HG03354 (cell line): ENCODE data around the gene CRYZL1.
"Not testable (repeated sequence)": the region's sequence is repeated elsewhere in the genome, so short reads cannot be mapped to it uniquely, and the experiment has no call there.

ENCODE experiments used
- ATAC-seq: cut with Tn5 transposase; IDR thresholded peaks from one replicate; pipeline ENCODE4 v1.9.1; 2021; ENCODE audit warnings: mild to moderate bottlenecking; ENCODE audit not compliant: unreplicated experiment, poor library complexity, severe bottlenecking

CRYZL1 gene

DNA sequence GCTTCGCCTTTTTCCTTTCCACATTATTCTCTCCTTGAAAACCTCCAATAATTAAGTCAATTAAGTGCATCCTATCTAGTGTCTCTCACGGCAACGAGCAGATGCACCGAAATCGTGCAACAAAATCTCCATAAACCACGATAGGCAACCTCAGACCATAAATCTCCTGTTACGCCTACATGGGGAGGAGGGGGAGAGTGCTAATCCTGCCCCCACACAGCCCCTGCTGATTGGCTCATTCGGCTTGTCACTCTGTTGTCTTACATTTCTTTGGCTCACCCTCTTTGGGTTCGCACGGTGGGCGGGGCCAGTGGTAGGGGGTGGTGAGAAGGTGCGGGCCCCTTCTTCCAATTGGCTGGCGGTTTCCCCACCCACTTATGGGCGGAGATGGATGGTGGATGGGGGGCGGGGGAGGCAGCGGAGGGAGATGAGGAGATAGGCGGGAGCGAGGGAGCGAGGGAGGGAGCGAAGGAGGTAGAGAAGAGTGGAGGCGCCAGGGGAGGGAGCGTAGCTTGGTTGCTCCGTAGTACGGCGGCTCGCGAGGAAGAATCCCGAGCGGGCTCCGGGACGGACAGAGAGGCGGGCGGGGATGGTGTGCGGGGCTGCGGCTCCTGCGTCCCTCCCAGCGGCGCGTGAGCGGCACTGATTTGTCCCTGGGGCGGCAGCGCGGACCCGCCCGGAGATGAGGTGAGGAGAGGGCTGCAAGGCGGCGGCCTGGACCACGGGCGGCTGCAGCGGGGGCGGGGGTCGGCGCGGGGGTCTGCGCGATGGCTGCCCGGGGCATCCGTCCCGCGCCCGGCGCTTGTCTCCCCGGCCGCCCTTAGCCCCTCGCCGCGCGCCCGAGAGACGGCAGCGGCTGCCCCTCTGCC, 720 bp upstream of the CRYZL1 start, which contains the start of gene ITSN1:
TSS of gene ITSN1 (plus strand) at position 475 of the 869 bp plus-strand sequence. CDS start 76,328 bp downstream, outside the sequence.
- peak; percentile 88 for ATAC-seq

DNA sequence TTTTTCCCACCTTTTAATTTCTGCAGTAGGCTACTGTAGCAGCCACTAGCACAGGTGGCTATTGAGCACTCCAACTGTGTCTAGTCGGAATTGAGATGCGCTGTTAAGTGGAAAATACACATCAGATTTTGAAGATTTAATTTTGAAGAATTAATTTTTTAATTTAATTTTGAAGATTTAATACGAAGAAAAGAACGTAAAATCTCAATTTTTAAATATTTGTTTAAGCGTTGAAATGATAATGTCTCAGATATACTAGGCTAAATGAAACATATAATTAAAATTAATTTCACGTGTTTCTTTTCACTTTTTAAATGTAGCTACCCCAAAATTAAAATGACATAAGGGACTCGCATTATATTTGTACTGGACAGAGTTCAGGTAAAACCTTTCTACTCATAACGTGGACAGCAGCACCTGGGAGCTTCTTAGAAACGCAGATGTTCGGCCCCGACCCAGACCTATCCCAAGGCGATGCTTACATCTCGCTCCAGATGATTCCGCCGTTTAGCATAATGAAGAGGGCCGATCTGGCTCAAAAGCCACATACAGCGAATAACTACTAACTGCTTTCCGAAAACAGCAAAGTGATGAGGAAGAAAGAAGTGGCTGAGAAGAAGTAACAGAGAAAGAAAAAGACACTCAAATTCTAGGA, 717 bp downstream of the CRYZL1 start:
- ATAC-seq = no peak

DNA sequence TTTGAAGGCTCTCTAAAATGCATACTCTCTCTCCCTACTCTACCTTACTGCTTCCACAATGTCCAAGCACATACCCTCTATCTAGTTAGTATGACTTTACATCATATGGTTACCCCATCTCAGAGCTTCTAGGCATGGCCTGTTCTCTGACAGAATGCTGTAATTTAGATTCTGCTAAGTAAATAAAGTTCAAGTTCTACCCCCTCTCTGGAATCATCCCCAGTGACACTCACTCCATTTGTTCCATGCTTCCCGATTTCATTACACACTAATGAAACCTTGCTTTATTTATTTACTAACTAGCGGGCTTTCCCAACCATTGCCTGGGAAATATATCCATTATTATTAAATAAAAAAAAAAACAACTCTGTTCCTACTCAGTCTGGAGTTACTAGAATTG, 7.3 kb downstream of the CRYZL1 start:
- ATAC-seq = no peak

DNA sequence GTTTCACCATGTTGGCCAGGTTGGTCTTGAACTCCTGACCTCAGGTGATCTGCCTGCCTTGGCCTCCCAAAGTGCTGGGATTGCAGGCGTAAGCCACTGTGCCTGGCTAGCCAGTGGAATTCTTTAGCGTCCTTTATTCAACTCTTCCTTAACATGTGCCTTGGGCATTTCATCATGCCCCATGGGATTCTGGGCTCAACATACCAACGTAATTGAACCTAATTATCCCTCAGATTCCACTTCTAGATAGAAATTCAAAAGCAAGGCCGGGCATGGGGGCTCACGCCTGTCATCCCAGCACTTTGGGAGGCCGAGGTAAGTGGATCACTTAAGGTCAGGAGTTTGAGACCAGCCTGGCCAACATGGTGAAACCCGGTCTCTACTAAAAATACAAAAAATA, 15.4 kb downstream of the CRYZL1 start:
- not testable (repeated sequence) for ATAC-seq

DNA sequence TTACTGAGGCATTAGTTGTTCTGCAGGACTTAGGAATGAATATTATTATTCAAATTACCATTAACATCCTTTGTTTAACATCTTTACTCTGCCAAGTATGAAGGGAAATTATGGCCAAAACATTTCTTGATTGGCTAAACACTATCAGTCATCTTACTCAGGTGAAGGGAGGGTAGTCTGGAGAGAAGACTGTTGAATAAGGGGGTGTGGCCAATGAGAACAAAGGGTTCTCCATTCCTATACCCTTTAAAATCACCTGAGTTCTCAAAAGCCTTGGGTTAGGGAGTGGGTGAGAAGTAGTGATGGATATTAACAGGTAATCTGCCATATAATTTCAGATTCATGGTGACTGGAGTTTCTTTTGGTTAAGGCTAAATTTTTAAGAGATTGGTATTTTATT, 19.3 kb downstream of the CRYZL1 start:
- ATAC-seq = no peak

DNA sequence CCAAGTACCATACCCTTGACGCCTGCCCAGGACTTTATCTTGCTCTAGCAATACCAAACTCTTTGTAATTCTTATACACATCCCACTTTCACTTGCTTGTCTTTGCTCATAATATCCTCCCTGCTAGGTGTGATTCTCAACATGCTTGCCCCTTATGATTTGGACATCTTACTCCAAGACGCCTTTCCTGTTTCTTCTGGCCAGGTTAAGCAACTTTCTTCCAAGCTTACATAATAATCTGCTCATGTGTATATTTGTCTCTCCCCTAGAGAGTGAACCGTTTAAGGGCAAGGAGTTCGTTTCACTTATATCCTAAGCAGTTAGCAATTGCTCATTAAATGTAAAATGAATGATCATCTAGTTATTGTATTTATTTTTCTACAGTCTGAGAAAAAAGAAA, 21.8 kb downstream of the CRYZL1 start:
- no peak for ATAC-seq

DNA sequence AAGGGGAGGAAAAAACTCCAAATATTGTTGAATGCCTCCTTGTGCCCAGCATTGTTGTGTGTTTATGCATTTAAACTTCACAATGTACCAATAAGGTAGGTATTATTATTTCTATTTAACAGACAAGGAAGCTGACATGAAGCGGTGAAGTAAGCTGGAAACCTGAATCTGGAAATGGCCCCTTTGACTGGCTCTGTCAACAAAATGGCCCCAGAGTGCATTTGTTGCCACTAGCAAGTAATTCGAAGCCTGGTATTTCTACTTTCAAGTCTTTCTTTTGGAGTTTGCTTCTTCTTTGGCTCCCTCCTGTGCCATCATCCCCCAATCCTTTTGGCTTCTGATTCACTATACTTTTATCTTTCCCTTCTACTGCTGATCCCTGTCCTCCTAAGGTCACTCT, 23.1 kb downstream of the CRYZL1 start:
- no peak for ATAC-seq

DNA sequence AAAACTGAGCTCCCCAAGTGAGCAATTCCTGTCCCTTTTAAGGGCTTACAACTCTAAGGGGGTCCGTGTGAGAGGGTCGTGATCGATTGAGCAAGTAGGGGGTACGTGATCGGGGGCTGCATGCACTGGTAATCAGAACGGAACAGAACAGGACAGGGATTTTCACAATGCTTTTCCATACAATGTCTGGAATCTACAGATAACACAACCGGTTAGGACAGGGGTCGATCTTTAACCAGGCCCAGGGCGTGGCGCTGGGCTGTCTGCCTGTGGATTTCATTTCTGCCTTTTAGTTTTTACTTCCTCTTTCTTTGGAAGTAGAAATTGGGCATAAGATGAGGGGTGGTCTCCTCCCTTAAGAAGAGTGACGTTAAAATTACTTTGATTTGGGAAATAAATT, 24.0 kb downstream of the CRYZL1 start:
- ATAC-seq = not testable (repeated sequence)

DNA sequence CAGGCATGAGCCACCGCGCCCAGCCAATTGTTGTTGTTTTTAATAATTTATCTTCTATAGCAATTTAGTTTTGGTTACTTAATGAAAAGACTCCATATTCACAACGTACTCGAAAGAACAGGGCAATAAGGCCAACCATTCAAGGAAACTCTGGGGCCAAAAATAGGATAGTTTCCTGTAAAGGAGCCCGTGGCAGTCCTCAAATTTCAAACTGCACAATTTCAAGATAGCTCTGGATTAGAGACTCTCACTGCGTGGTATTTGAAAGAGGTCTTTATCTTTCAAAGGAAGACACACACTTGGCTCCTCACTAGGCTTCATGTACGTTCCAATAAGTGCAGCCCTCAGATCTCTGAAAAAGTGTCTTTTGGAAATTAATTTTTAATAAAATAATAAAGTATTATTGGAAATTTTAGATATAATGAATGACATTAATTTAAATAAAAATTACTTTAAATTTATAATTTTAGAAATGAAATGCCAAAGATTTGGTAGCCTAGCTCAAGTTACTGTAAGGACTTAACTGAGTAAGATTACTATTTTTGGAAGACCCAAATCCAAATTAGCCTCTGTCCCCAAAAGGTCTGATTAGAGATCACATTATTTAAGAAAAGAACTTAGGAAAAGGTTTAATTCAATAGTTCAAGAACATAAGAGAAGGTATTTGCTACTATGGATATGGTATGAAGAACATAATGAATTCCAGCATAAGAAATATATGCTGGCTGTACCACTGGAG, 30.4 kb downstream of the CRYZL1 start:
- ATAC-seq = no peak

DNA sequence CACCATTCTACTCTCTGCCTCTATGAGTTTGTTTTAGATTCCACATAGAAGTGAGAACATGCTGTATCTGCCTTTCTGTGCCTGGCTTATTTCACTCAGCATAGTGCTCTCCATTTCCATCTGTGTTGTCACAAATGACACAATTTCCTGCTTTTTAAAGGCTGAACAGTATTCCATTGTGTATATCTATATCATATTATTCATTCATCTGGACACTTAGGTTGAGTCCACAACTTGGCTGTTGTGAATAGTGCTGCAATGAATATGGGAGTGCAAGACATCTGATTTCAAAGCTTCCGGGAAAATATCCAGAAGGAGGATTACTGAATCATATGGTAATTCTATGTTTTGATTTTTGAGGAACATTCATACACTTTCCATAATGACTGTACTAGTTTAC, 33.0 kb downstream of the CRYZL1 start:
- no peak for ATAC-seq

DNA sequence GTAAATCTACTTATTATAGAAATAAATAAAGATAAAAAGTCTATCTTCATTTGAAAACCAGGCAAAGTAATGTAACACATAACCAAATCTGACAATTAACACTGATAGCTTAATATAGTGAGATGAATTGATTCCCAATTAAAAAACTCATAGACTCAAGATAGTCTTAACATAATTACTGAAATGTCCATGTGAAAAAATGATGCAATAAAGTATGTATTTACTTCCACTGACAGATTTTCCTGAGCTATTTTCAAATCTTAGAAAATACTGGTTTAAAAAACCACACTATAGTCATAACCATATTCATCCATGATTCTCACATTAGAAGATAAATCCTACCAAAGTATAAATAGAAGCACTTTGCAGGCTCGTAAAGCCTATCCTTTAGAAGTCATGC, 43.5 kb downstream of the CRYZL1 start:
- no peak for ATAC-seq

DNA sequence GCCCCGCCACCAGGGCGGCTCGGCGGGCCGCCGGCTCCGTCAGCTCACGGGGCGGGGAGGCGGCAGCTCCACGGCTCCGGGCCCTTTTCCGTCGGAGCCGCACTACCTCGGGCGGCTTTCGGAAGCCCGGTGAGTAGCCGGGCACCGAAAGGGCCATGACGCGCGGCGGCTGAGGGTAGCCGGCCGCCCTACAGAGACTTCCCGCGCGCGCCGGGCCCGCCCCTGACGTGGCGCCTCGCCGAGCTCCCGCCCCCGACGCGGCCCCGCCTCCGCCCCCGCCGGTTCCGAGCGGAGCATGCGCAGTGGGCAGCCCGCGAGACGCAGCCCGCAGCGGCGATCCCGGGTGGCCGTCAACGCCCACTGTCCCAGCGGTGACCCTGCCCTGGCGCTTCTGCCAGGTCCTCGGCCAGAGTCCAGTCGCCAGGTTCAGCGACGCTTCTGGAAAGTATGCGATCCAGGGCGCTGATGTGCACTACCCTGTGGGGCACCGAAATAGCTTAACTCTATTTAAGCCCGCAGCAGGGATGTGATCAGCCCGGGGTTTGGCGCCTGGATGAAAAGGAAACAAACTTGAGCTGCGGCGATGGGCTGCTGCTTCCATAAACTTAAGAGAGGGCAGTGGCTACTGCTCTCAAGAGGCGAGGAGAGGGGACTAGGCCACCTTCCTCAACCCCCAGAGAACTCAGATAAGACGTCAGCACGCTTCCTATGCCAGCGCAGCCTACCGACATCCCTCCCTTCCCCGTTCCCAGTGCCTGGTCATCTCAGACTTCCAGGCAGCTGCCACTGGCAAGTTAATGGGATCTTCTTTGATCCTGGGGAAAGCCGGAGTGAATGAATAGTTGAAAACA, 52.8 kb downstream of the CRYZL1 start, which contains the start of gene DONSON:
TSS of gene DONSON (minus strand) at position 200 of the 851 bp plus-strand sequence. CDS start at position 157, 43 bp downstream.
- ATAC-seq = peak; percentile 89

DNA sequence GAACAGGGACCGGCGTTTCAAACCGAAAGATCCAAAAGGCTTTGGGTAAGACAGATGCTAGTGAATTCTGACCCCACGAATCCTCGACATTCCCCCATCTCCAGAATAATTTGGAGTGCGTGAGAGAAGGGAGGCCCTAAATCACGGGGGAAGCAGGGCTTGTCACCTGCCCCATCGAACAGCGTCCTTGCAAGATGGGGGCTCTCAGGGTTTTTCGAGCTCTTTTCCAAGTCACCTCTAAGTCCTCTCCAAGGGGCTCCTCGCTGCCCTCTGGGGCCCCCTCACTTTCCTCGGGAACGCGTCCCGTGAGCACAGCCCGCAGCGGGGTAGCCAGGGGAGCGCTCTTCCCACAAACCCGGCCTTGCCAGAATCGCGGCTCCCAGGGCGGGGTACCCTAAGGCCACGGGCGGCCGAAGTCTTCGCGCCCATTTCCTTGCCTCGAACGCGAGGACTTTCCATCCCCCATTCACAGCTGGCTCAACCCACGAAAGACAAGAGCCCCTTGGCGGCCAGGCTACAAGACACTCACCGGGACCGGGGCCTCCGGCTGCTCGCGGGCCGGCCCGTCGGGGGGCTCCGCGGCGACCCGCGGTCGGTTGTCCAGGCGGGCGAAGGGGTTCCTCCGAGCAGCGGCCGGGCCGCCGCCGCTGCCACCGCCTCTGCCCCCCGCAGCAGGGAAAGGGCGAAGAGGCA, 53.6 kb downstream of the CRYZL1 start:
- peak; percentile 54 for ATAC-seq

DNA sequence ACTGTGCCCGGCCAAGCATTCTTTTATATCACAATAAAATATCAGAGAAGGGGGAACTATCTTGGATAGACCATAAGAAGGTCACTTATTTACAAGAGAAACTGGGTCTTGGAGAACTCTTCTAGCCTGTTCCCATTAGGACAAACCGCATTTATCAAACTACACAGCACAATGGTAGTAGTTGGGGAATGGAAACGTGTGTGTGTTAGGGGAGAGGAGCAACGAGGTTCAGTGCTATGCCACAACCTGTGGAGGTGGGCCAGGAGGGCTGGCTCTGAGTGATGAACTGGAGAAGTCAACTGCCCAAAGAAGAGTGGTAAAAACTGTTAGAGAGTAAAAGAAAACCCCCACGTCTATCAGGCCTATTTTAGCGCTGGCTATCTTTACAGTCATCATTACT, 54.6 kb downstream of the CRYZL1 start:
- no peak for ATAC-seq

DNA sequence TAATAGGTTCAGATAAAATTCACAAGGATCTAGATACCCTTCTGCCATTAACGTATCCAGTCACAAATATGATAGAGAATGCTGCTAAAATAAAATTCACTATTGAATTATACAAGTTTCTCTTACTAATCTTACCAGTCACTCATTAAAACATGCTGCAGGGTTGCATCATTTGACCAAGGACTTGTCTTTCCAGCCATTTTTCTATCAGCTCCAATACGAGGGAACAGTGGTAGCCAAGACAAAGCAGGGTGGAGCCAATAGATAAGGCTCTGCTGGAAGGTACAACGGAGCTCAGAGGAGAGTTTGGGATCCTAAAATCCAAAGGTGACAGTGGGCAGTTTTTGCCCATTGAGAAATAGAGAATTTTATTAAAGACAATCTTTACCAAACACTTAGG, 57.1 kb downstream of the CRYZL1 start:
- ATAC-seq = no peak

DNA sequence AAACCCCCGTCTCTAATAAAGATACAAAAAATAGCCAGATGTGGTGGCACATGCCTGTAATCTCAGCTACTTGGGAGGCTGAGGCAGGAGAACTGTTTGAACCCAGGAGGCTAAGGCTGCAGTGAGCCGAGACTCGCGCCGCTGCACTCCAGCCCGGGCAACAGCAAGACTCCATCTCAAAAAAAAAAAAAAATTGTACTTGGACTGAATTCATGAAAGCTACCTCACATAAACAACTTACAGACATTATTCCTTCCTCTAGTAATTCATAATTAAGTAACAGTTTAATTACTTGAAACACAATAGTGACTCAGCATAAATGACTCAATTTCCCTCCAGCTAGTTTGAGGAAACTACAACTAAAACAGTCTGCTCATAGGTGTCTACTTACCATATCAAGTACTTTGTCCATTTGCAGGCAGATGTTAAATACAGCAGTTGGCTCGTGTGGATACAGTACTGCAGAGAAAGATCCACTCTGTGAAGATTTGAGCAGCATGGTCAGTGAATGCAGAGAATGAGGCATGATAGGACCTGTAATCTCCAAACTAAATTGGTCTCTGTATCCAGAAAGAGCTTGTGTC, 62.5 kb downstream of the CRYZL1 start:
- ATAC-seq = no peak

DNA sequence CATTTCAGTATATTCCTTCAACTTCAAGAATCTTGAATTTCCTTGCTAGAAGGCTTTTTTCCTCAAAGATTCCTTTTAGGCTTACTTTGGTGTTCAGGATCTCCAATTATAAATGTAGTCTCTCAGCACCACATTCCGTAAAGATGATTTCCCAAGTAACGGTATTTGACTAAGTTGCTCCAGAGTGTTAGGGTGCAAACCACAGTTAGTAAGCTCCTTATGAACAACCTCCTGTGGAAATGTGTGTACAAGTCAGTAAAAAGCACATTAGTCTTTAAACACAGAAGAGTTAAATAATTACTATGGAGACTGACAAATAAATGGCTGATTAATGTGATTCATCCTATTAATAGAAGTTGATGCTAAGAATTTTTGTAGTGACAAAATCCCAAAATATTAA, 63.3 kb downstream of the CRYZL1 start:
- ATAC-seq = no peak

DNA sequence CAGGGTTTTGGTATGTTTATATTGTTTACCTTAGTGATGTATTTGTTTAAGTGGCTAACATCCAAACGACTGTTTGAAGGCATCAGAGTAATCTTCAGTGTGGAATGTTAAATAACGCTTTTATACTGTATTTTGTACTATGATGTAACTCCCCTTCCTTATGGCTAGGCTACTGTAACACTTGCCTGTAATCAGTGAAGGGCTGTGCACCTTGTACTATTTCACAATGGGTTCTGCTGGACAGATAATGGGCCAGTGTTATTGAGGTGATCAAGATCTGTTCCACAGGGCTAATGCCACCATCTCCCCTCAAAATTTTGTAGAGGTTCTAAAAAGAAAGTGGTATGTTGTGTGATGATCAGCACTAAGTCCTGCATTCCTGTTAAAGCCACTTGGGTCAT, 64.8 kb downstream of the CRYZL1 start:
- ATAC-seq = not testable (repeated sequence)

DNA sequence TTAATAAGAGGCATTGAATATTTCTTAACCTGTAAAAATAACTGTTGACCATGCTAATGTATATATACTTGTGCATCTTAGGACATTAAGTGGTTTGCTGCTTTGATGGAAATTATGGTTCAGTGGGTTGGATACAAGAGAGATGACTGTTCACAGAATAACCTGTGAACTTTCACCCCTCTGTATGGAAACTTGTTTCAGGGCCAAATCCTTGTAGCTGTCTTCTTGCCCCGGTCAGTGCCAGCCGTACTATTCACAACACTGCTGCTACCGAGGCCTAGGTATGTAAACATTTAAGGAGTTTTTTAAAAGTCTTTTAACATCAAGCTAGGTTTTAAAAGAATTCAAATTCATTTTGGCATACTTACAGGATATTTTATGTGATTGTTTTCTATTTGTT, 69.2 kb downstream of the CRYZL1 start:
- ATAC-seq = no peak
